Measurements from ENCODE around the gene PPP2R2C. TPM values are rescaled to one million over a fixed set of nuclear protein-coding genes. Genes with fewer than 3 reads are reported as not detected.

The PPP2R2C gene
- total and polyA plus RNA-seq, 2 experiments from 2014 or later = not detected

DNA sequence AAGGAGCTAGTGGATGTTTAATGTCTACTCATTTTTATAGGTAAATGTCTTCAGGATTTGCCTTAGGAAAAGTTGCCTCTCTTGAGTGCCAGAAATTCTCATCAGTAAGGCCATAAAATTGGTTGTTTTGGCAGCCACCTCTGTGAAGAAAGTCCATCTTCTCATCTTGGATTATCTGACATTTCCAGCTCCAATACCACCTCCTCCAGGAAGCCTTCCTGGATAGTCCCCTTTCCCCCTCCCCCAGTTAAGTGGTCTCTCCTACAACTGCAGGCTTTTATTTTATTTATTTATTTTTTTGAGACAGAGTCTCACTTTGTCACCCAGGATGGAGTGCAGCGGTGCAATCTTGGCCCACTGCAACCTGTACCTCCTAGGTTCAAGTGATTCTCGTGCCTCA, 87.1 kb downstream of the PPP2R2C start:
- no peak overlapping the region for H2AFZ ChIP-seq
- no peak for DNase-seq
- no peak overlapping the region for H3K9ac ChIP-seq
- H3F3A ChIP-seq (ENCODE audit: insufficient read depth) = no peaks in the 10 kb centered on the region
- H3K27me3 ChIP-seq (replicated peaks; ENCODE audit: insufficient read depth) = peaks cover 48% of the 10 kb centered on the region
- H3K36me3 ChIP-seq (ENCODE audit: low read depth) = no peaks in the 10 kb centered on the region
- WGBS, 2 experiments (ENCODE audit: low coverage in 1 of 2, low lambda C conversion rate in 2 of 2, missing lambda C conversion rate in 2 of 2) = 65 to 82% methylated on average over 2 of the region's 2 CpGs
- no peaks in the 10 kb centered on the region for H3K79me2 ChIP-seq (ENCODE audit: insufficient read depth)
- no peaks in the 10 kb centered on the region for H4K20me1 ChIP-seq (ENCODE audit: insufficient read depth)
- in situ Hi-C loops (cut with MboI) = no loop called here
- H3K4me3 ChIP-seq = no peak overlapping the region
- no peaks in the 10 kb centered on the region for H3K4me1 ChIP-seq (ENCODE audit: insufficient read depth)
- no peaks in the 10 kb centered on the region for H3K9me3 ChIP-seq (ENCODE audit: low read depth)
- no peaks in the 10 kb centered on the region for H3K9me2 ChIP-seq (ENCODE audit: insufficient read depth)
- H3K4me2 ChIP-seq (ENCODE audit: unreplicated experiment) = no peak overlapping the region
- TF ChIP-seq EZH2phosphoT487 (IDR thresholded peaks at IDR 0.05; ENCODE audit: insufficient read depth, low read depth) = no peak
- no peak for TF ChIP-seq EZH2 (IDR thresholded peaks at IDR 0.05; ENCODE audit: insufficient read depth, poor library complexity, severe bottlenecking)
- H3K27ac ChIP-seq = no peak overlapping the region

DNA sequence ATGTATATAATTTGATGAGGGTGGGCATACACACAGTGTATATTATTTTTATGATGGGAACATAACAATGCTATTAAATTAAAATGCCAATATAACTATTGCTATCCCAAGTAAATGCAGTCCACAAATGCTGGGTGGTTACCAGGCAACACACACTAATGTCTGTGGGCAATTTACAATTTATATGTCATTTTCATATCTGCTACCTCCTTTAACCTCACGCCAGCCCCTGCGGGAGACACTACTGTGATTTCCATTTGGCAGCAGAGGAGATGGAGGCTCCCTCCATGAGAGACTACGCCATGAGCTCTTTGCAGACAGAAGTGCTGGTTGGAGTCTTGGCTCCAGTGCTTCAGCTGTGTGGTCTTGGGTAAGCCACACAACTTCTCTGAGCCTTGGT, 87.9 kb downstream of the PPP2R2C start:
- Histone ChIP-seq H3K27ac (no peak overlapping the region), H3K27me3 (replicated peaks; ENCODE audit: insufficient read depth) (peaks cover 46% of the 10 kb centered on the region), H3K9me2 (ENCODE audit: insufficient read depth) (no peaks in the 10 kb centered on the region), H3K36me3 (ENCODE audit: low read depth) (no peaks in the 10 kb centered on the region), H4K20me1 (ENCODE audit: insufficient read depth) (no peaks in the 10 kb centered on the region), H3K9me3 (ENCODE audit: low read depth) (no peaks in the 10 kb centered on the region), H3K79me2 (ENCODE audit: insufficient read depth) (no peaks in the 10 kb centered on the region), H3F3A (ENCODE audit: insufficient read depth) (no peaks in the 10 kb centered on the region), H3K9ac (no peak overlapping the region), H2AFZ (no peak overlapping the region), H3K4me2 (ENCODE audit: unreplicated experiment) (no peak overlapping the region), H3K4me3 (no peak overlapping the region), H3K4me1 (ENCODE audit: insufficient read depth) (no peaks in the 10 kb centered on the region)
- TF ChIP-seq EZH2phosphoT487 (IDR thresholded peaks at IDR 0.05; ENCODE audit: insufficient read depth, low read depth) (no peak), EZH2 (IDR thresholded peaks at IDR 0.05; ENCODE audit: insufficient read depth, poor library complexity, severe bottlenecking) (no peak)
- no peak for DNase-seq
- 46 to 59% methylated on average over 3 of the region's 3 CpGs for WGBS, 2 experiments (ENCODE audit: low coverage in 1 of 2, low lambda C conversion rate in 2 of 2, missing lambda C conversion rate in 2 of 2)
- in situ Hi-C loops (cut with MboI) = no loop called here

DNA sequence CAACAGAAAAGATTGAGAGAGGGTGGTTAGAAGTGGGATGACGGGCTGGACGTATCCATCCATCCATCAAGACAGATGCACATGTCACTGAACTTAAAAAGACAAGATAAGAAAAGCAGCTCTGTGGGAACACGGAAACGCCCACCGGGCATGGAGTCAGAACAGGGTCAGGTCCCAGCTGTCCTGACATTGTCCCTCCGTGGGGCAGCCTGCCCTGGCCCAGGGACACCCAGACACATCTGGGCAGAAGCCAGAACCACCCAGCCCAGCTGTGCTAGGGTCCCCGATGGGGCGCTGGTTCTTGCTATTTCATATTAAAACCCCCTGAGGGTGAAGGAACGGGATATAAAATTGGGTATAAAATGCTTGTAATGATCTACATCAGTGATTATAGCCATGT, 88.5 kb downstream of the PPP2R2C start:
- 40 to 42% methylated on average over 9 of the region's 9 CpGs for WGBS, 2 experiments (ENCODE audit: low coverage in 1 of 2, low lambda C conversion rate in 2 of 2, missing lambda C conversion rate in 2 of 2)
- in situ Hi-C loops (cut with MboI) = no loop called here
- no peaks in the 10 kb centered on the region for H3K36me3 ChIP-seq (ENCODE audit: low read depth)

GRCh38 chr4:6383009-6383404, 89.4 kb downstream of the PPP2R2C start:
- H4K20me1 ChIP-seq (ENCODE audit: insufficient read depth) = no peaks in the 10 kb centered on the region
- H3K4me1 ChIP-seq (ENCODE audit: insufficient read depth) = no peaks in the 10 kb centered on the region
- WGBS, 2 experiments (ENCODE audit: low coverage in 1 of 2, low lambda C conversion rate in 2 of 2, missing lambda C conversion rate in 2 of 2) = 52 to 62% methylated on average over 10 of the region's 10 CpGs
- no peak for DNase-seq
- no peak overlapping the region for H3K4me2 ChIP-seq (ENCODE audit: unreplicated experiment)
- peaks cover 45% of the 10 kb centered on the region for H3K27me3 ChIP-seq (replicated peaks; ENCODE audit: insufficient read depth)
- in situ Hi-C loops (cut with MboI) = no loop called here
- TF ChIP-seq EZH2 (IDR thresholded peaks at IDR 0.05; ENCODE audit: insufficient read depth, poor library complexity, severe bottlenecking) (no peak), EZH2phosphoT487 (IDR thresholded peaks at IDR 0.05; ENCODE audit: insufficient read depth, low read depth) (no peak)
- H3K4me3 ChIP-seq = no peak overlapping the region
- no peak overlapping the region for H2AFZ ChIP-seq
- no peak overlapping the region for H3K9ac ChIP-seq
- no peaks in the 10 kb centered on the region for H3K9me3 ChIP-seq (ENCODE audit: low read depth)
- no peaks in the 10 kb centered on the region for H3F3A ChIP-seq (ENCODE audit: insufficient read depth)
- no peaks in the 10 kb centered on the region for H3K9me2 ChIP-seq (ENCODE audit: insufficient read depth)
- H3K36me3 ChIP-seq (ENCODE audit: low read depth) = no peaks in the 10 kb centered on the region
- H3K79me2 ChIP-seq (ENCODE audit: insufficient read depth) = no peaks in the 10 kb centered on the region
- H3K27ac ChIP-seq = no peak overlapping the region

More for the DNA sequence above, 88.5 kb downstream of the PPP2R2C start:
- Histone ChIP-seq H3K27me3 (replicated peaks; ENCODE audit: insufficient read depth) (peaks cover 50% of the 10 kb centered on the region), H3K4me2 (ENCODE audit: unreplicated experiment) (no peak overlapping the region), H3K4me3 (no peak overlapping the region), H3K9ac (no peak overlapping the region), H2AFZ (no peak overlapping the region), H3K79me2 (ENCODE audit: insufficient read depth) (no peaks in the 10 kb centered on the region), H3K9me2 (ENCODE audit: insufficient read depth) (no peaks in the 10 kb centered on the region), H3K9me3 (ENCODE audit: low read depth) (no peaks in the 10 kb centered on the region), H3K27ac (no peak overlapping the region), H3K4me1 (ENCODE audit: insufficient read depth) (no peaks in the 10 kb centered on the region), H4K20me1 (ENCODE audit: insufficient read depth) (no peaks in the 10 kb centered on the region), H3F3A (ENCODE audit: insufficient read depth) (no peaks in the 10 kb centered on the region)
- DNase-seq = no peak
- no peak for TF ChIP-seq EZH2 (IDR thresholded peaks at IDR 0.05; ENCODE audit: insufficient read depth, poor library complexity, severe bottlenecking)

- TF ChIP-seq EZH2phosphoT487 (IDR thresholded peaks at IDR 0.05; ENCODE audit: insufficient read depth, low read depth) (no peak), EZH2 (IDR thresholded peaks at IDR 0.05; ENCODE audit: insufficient read depth, poor library complexity, severe bottlenecking) (no peak)
- H4K20me1 ChIP-seq (ENCODE audit: insufficient read depth) = no peaks in the 10 kb centered on the region
- H3K4me1 ChIP-seq (ENCODE audit: insufficient read depth) = no peaks in the 10 kb centered on the region
- no peaks in the 10 kb centered on the region for H3K36me3 ChIP-seq (ENCODE audit: low read depth)
- in situ Hi-C loops (cut with MboI) = no loop called here
- H3K9me2 ChIP-seq (ENCODE audit: insufficient read depth) = no peaks in the 10 kb centered on the region
- WGBS, 2 experiments (ENCODE audit: low coverage in 1 of 2, low lambda C conversion rate in 2 of 2, missing lambda C conversion rate in 2 of 2) = 66 to 67% methylated on average over 4 of the region's 4 CpGs
- H3K27ac ChIP-seq = no peak overlapping the region
- no peaks in the 10 kb centered on the region for H3K79me2 ChIP-seq (ENCODE audit: insufficient read depth)
- no peak overlapping the region for H3K4me3 ChIP-seq
- H2AFZ ChIP-seq = no peak overlapping the region
- H3K9ac ChIP-seq = no peak overlapping the region
- no peak for DNase-seq
- H3K4me2 ChIP-seq (ENCODE audit: unreplicated experiment) = no peak overlapping the region
- peaks cover 34% of the 10 kb centered on the region for H3K27me3 ChIP-seq (replicated peaks; ENCODE audit: insufficient read depth)
- no peaks in the 10 kb centered on the region for H3K9me3 ChIP-seq (ENCODE audit: low read depth)
- no peaks in the 10 kb centered on the region for H3F3A ChIP-seq (ENCODE audit: insufficient read depth)
Measured at GRCh38 chr4:6381571-6382123, 90.8 kb downstream of the PPP2R2C start.
